Esophagus muscularis mucosa (tissue), 3 donors: ENCODE data around the gene GLT1D1.

Source experiments
- POLR2AphosphoS5 ChIP-seq, 2 donors: sonication (generic); formaldehyde crosslinking; IDR thresholded peaks; one replicate each; pipeline ENCODE4 v1.6.1; 2017; ENCODE audit warnings: antibody characterized with exemption in 2 of 2
- TF ChIP-seq, protein P1 (sequence below), 3 experiments: fragments of 200-600 bp in 2 of 3; fragments of 450-650 bp in 1 of 3; sonication (generic) in 2 of 3; IDR thresholded peaks; one replicate each; pipeline ENCODE4 v1.5.1; 2017 to 2019; ENCODE audit warnings: antibody characterized with exemption in 3 of 3, mild to moderate bottlenecking in 2 of 3, moderate library complexity in 1 of 3

DNA sequence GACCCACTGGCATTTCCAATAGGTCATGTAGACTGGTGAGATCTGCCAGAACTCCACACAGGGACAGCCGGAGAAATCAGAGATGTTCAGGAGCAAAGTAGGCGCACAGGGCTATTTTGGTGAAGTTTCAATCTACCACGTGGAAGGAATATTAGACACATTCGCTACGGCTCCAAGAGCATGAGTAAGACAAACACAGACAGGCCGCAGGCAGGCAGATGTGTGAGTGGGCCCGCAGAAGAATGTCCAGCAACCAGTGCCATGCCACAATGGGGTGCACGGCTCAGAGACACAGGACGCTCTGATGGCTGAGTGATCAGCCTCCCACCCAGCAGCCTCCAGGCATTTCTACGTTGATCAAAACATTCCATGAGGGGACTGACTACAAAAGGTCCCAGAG lies 39.9 kb upstream of the GLT1D1 start:
- no peak for TF ChIP-seq POLR2AphosphoS5 (IDR thresholded peaks at IDR 0.05)
- TF ChIP-seq, protein P1, sequence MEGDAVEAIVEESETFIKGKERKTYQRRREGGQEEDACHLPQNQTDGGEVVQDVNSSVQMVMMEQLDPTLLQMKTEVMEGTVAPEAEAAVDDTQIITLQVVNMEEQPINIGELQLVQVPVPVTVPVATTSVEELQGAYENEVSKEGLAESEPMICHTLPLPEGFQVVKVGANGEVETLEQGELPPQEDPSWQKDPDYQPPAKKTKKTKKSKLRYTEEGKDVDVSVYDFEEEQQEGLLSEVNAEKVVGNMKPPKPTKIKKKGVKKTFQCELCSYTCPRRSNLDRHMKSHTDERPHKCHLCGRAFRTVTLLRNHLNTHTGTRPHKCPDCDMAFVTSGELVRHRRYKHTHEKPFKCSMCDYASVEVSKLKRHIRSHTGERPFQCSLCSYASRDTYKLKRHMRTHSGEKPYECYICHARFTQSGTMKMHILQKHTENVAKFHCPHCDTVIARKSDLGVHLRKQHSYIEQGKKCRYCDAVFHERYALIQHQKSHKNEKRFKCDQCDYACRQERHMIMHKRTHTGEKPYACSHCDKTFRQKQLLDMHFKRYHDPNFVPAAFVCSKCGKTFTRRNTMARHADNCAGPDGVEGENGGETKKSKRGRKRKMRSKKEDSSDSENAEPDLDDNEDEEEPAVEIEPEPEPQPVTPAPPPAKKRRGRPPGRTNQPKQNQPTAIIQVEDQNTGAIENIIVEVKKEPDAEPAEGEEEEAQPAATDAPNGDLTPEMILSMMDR (IDR thresholded peaks at IDR 0.05), result no peak
